Measurements from ENCODE around the gene TCL1B.

The TCL1B gene

GRCh38 chr14:95741781-95742180 lies 55.6 kb downstream of the TCL1B start:
- no peak for TF ChIP-seq TAF1 (IDR thresholded peaks at IDR 0.05; ENCODE audit: low read depth, low read length)
- TF ChIP-seq SPI1 (IDR thresholded peaks at IDR 0.05; ENCODE audit: low read depth, low read length) = no peak
- TF ChIP-seq PAX5 (IDR thresholded peaks at IDR 0.05; ENCODE audit: insufficient read depth, low read length, severe bottlenecking) = no peak
- TF ChIP-seq POLR2AphosphoS5 (IDR thresholded peaks at IDR 0.05; ENCODE audit: low read depth, low read length) = no peak
- TF ChIP-seq POLR2A (IDR thresholded peaks at IDR 0.05; ENCODE audit: low read depth, low read length) = no peak
- no peak for TF ChIP-seq POU2F2 (IDR thresholded peaks at IDR 0.05; ENCODE audit: low read depth, low read length)
- no peak for FAIRE-seq
- no peak for DNase-seq (ENCODE audit: insufficient read length, low spot score)

All from GM12891 (cell line).